ENCODE measurements around the gene SOSTDC1.

DNA sequence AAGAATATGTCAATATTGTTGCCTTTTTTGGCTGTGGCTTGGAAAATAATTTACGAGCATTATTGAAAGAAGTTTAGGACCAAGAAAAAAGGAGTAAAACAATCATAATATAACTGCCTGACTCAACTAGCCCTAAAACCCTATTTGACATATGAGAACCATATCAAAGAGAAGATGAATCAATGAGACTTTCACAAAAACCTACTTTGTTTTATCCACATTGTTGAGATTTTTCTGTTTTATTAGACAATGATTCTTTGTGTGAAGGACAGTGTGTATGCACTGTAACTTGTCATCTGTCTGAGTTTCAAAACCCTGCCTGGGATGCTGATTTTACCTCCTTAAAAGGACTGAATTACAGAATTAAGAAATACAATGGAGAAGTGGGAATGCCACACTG lies 19.0 kb downstream of the SOSTDC1 start:
- TF ChIP-seq, protein P1, sequence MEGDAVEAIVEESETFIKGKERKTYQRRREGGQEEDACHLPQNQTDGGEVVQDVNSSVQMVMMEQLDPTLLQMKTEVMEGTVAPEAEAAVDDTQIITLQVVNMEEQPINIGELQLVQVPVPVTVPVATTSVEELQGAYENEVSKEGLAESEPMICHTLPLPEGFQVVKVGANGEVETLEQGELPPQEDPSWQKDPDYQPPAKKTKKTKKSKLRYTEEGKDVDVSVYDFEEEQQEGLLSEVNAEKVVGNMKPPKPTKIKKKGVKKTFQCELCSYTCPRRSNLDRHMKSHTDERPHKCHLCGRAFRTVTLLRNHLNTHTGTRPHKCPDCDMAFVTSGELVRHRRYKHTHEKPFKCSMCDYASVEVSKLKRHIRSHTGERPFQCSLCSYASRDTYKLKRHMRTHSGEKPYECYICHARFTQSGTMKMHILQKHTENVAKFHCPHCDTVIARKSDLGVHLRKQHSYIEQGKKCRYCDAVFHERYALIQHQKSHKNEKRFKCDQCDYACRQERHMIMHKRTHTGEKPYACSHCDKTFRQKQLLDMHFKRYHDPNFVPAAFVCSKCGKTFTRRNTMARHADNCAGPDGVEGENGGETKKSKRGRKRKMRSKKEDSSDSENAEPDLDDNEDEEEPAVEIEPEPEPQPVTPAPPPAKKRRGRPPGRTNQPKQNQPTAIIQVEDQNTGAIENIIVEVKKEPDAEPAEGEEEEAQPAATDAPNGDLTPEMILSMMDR (IDR thresholded peaks at IDR 0.05), result no peak
- TF ChIP-seq POLR2A (IDR thresholded peaks at IDR 0.05), result no peak

Data from heart left ventricle (tissue), 13 donors.